Measurements from ENCODE around the gene BRIP1.

Gene BRIP1

DNA sequence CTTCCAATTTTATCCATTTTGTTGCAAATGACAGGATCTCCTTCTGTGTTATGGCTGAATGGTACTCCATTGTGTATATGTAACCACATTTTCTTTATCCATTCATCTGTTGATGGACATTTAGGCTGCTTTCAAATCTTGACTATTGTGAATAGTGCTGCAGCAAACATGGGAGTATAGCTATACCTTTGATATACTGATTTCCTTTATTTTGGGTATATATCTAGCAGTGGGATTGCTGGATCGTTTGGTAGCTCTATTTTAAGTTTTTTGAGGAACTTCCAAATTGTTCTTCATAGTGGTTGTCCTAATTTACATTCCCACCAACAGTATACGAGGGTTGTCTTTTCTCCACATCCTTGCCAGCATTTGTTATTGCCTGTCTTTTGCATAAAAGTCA lies 67.8 kb downstream of the BRIP1 start:
- TF ChIP-seq ZNF701 (tag by site-specific recombination; IDR thresholded peaks at IDR 0.05) (no peak), ZNF148 (tag by site-specific recombination; IDR thresholded peaks at IDR 0.05; ENCODE audit: borderline replicate concordance) (no peak), HOXC10 (CRISPR knock-in tag; IDR thresholded peaks at IDR 0.05) (no peak), ZNF274 (IDR thresholded peaks at IDR 0.05; ENCODE audit: low read length) (no peak), ZNF274 (tag by site-specific recombination; IDR thresholded peaks at IDR 0.05; ENCODE audit: borderline replicate concordance) (no peak), ZNF169 (tag by site-specific recombination; IDR thresholded peaks at IDR 0.05) (no peak), ZNF140 (tag by site-specific recombination; IDR thresholded peaks at IDR 0.05) (no peak), ZNF423 (tag by site-specific recombination; IDR thresholded peaks at IDR 0.05) (no peak), CTCF (tag by site-specific recombination; IDR thresholded peaks at IDR 0.05) (no peak), ZNF521 (tag by site-specific recombination; IDR thresholded peaks at IDR 0.05) (no peak), ZNF677 (tag by site-specific recombination; IDR thresholded peaks at IDR 0.05) (no peak), ZNF560 (tag by site-specific recombination; IDR thresholded peaks at IDR 0.05; ENCODE audit: borderline replicate concordance) (no peak), ZBTB48 (tag by site-specific recombination; IDR thresholded peaks at IDR 0.05) (no peak), ZBTB6 (tag by site-specific recombination; IDR thresholded peaks at IDR 0.05) (no peak), ZNF549 (tag by site-specific recombination; IDR thresholded peaks at IDR 0.05) (no peak), BCL11B (tag by site-specific recombination; IDR thresholded peaks at IDR 0.05; ENCODE audit: low read depth) (no peak), ZNF768 (tag by site-specific recombination; IDR thresholded peaks at IDR 0.05) (no peak), ZSCAN23 (tag by site-specific recombination; IDR thresholded peaks at IDR 0.05) (no peak), ZNF704 (tag by site-specific recombination; IDR thresholded peaks at IDR 0.05) (no peak)
- Histone ChIP-seq H3K9me3 (ENCODE audit: control insufficient read depth, insufficient read depth, low read depth, low read length) (no peaks in the 10 kb centered on the region), H3K27ac (ENCODE audit: extremely low read depth, low read depth, low read length) (no peak overlapping the region), H3K4me1 (ENCODE audit: control insufficient read depth, insufficient read depth, low read length) (no peaks in the 10 kb centered on the region), H3K36me3 (ENCODE audit: control insufficient read depth in 2 of 2, insufficient read depth in 1 of 2, low read length in 2 of 2) (peaks cover 51 to 80% of the 10 kb centered on the region in 2 experiments), H3K4me3 (ENCODE audit: low read depth, low read length) (no peak overlapping the region)
- POLR2A ChIA-PET = no interaction called here
- CTCF ChIA-PET = no interaction called here

DNA sequence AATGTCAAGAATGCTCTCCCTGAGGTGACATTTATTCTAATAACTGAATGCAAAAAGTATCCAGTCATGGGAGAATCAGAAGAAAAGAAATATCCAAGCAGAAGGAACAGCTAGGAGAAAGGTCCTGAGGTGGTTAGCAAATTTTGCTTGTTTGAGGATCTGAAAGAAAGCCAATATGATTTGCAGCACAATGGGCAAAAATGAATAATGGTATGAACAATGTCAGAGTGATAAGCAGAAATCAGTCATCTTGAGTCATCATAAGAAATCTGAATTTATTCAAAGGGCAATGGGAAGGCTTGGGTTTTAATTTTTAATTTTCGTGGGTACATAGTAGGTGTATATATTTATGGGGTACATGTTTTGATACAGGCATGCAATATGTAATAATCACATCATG lies 68.5 kb downstream of the BRIP1 start:
- Histone ChIP-seq H3K4me1 (ENCODE audit: control insufficient read depth, insufficient read depth, low read length) (no peaks in the 10 kb centered on the region), H3K36me3 (ENCODE audit: control insufficient read depth in 2 of 2, insufficient read depth in 1 of 2, low read length in 2 of 2) (peaks cover 57 to 74% of the 10 kb centered on the region in 2 experiments), H3K9me3 (ENCODE audit: control insufficient read depth, insufficient read depth, low read depth, low read length) (no peaks in the 10 kb centered on the region), H3K27ac (ENCODE audit: extremely low read depth, low read depth, low read length) (no peak overlapping the region), H3K4me3 (ENCODE audit: low read depth, low read length) (no peak overlapping the region)
- ChIA-PET POLR2A (interaction anchor here (0.6 kb wide), 1 partner anchor 69 kb away, joined by 5 read pairs; the partner anchor contains the start of gene BRIP1), CTCF (no interaction called here)
- TF ChIP-seq ZBTB1 (tag by site-specific recombination; IDR thresholded peaks at IDR 0.05) (no peak), ZNF148 (tag by site-specific recombination; IDR thresholded peaks at IDR 0.05; ENCODE audit: borderline replicate concordance) (no peak), ZNF18 (tag by site-specific recombination; IDR thresholded peaks at IDR 0.05) (no peak), INSM2 (tag by site-specific recombination; IDR thresholded peaks at IDR 0.05) (no peak), ZNF658 (tag by site-specific recombination; IDR thresholded peaks at IDR 0.05) (no peak), ZNF426 (tag by site-specific recombination; IDR thresholded peaks at IDR 0.05) (no peak)
